ENCODE data around the gene PLPP4. TPM values are rescaled to one million over a fixed set of nuclear protein-coding genes. Genes with fewer than 3 reads are reported as not detected.

The PLPP4 gene
- total RNA-seq, 1 experiment from 2014 or later, result not detected

DNA sequence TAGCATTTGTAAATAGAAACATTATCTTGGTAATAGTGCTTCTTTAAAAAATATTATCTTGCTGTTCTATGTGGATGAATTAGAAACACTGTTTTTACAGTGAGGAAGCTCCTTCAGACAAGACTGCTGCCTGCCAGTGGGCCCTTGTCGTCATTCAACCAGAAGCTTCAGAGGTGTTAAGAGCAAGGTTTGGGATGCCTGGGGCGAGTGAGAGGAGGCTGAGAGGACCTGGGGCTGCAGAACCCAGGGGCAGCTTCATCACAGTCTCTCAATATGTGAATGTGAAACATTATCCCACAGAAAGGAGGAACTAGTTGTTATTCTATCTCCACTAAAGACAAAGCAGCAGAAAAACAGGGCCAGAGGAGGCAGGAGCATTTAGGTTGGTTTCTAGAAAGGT is 8.1 kb downstream of the PLPP4 start:
- Histone ChIP-seq H3K9ac (ENCODE audit: low read length) (no peak overlapping the region), H3K36me3 (ENCODE audit: control insufficient read depth in 1 of 2, insufficient read depth in 2 of 2, low read length in 2 of 2) (no peaks in the 10 kb centered on the region), H3K27ac (ENCODE audit: low read depth, low read length) (no peak overlapping the region), H3K27me3 (ENCODE audit: insufficient read depth, low read length) (peaks cover 34% of the 10 kb centered on the region), H3K4me2 (ENCODE audit: low read length) (no peak overlapping the region), H4K20me1 (ENCODE audit: insufficient read depth) (no peaks in the 10 kb centered on the region), H3K4me3 (replicated peaks in 1 of 2; ENCODE audit: low read depth in 1 of 2, low read length in 2 of 2) (no peak overlapping the region), H3K9me2 (ENCODE audit: insufficient read depth) (no peaks in the 10 kb centered on the region), H3K9me3 (ENCODE audit: control insufficient read depth in 1 of 2, insufficient read depth in 1 of 2, low read depth in 1 of 2, low read length in 2 of 2) (no peaks in the 10 kb centered on the region), H2AFZ (ENCODE audit: low read depth, low read length, poor library complexity, severe bottlenecking) (no peak overlapping the region), H3K79me2 (ENCODE audit: insufficient read depth, low read length) (no peaks in the 10 kb centered on the region), H3K4me1 (ENCODE audit: control insufficient read depth in 1 of 2, insufficient read depth in 2 of 2, low read length in 2 of 2) (no peaks in the 10 kb centered on the region)
- TF ChIP-seq MAX (IDR thresholded peaks at IDR 0.05) (no peak), SIN3A (IDR thresholded peaks at IDR 0.05; ENCODE audit: low read depth) (no peak), ATF3 (IDR thresholded peaks at IDR 0.05) (no peak), ZFX (IDR thresholded peaks at IDR 0.05) (no peak), FOSL1 (IDR thresholded peaks at IDR 0.05; ENCODE audit: low read depth) (no peak)
- ChIA-PET POLR2A (no interaction called here), CTCF (no interaction called here), RAD21 (ENCODE audit: low non-redundant PET in 1 of 2, low total read pairs in 2 of 2, uncharacterized antibody in 2 of 2, unreplicated experiment in 2 of 2) (no interaction called here)
- DNase-seq (ENCODE audit: low read depth, low spot score) (no peak), ATAC-seq (no peak)
- BruUV-seq (replicated peaks), result no TSS peak
- intact Hi-C loops (cut with micrococcal nuclease), result no loop called here

DNA sequence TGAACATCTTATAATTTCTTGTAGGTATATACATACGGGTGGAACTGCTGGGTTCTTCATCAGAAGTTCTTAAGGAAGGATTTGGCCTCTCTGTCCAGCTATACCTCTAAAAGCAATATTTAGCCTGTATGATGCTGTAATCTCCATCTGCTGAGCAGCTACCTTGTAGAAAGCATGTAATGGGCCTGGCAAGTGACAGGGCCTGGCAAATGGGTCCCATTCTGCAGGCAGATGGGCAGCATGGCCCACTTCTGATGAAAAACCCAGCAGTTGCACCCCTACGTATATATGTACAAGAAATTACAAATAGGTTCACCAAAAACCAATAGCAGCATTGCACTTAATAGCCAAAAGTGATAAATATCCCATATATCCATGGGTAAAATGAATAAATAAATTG is 9.0 kb downstream of the PLPP4 start:
- Histone ChIP-seq H2AFZ (ENCODE audit: low read depth, low read length, poor library complexity, severe bottlenecking) (no peak overlapping the region), H3K79me2 (ENCODE audit: insufficient read depth, low read length) (no peaks in the 10 kb centered on the region), H3K4me2 (ENCODE audit: low read length) (no peak overlapping the region), H3K36me3 (ENCODE audit: control insufficient read depth in 1 of 2, insufficient read depth in 2 of 2, low read length in 2 of 2) (no peaks in the 10 kb centered on the region), H3K4me3 (replicated peaks in 1 of 2; ENCODE audit: low read depth in 1 of 2, low read length in 2 of 2) (no peak overlapping the region), H3K4me1 (ENCODE audit: control insufficient read depth in 1 of 2, insufficient read depth in 2 of 2, low read length in 2 of 2) (no peaks in the 10 kb centered on the region), H3K9ac (ENCODE audit: low read length) (no peak overlapping the region), H3K27ac (ENCODE audit: low read depth, low read length) (no peak overlapping the region), H3K9me2 (ENCODE audit: insufficient read depth) (no peaks in the 10 kb centered on the region), H4K20me1 (ENCODE audit: insufficient read depth) (no peaks in the 10 kb centered on the region), H3K27me3 (ENCODE audit: insufficient read depth, low read length) (peaks cover 25% of the 10 kb centered on the region), H3K9me3 (ENCODE audit: control insufficient read depth in 1 of 2, insufficient read depth in 1 of 2, low read depth in 1 of 2, low read length in 2 of 2) (no peaks in the 10 kb centered on the region)
- no peak for ATAC-seq
- DNase-seq (ENCODE audit: low read depth, low spot score), result no peak
- ChIA-PET RAD21 (ENCODE audit: low non-redundant PET in 1 of 2, low total read pairs in 2 of 2, uncharacterized antibody in 2 of 2, unreplicated experiment in 2 of 2) (no interaction called here), POLR2A (no interaction called here), CTCF (no interaction called here)
- TF ChIP-seq CBX3 (IDR thresholded peaks at IDR 0.05; ENCODE audit: low read depth) (no peak), MAX (IDR thresholded peaks at IDR 0.05) (no peak), EGR1 (IDR thresholded peaks at IDR 0.05; ENCODE audit: low read depth) (no peak), EZH2 (IDR thresholded peaks at IDR 0.05) (no peak), ZNF274 (IDR thresholded peaks at IDR 0.05; ENCODE audit: low read depth, low read length) (no peak), ZFX (IDR thresholded peaks at IDR 0.05) (no peak), JUND (IDR thresholded peaks at IDR 0.05) (no peak), CEBPB (IDR thresholded peaks at IDR 0.05; ENCODE audit: low read depth) (no peak)
- intact Hi-C loops (cut with micrococcal nuclease), result no loop called here
- BruUV-seq (replicated peaks), result no TSS peak
